GM15510 (cell line): ENCODE measurements around the gene STON2.
A peak's percentile ranks its signal among the peaks of the same experiment; 100 is the strongest.

Experiments
- POLR2A ChIP-seq: IDR thresholded peaks from 3 replicates; pipeline ENCODE4 v1.6.1; 2011; ENCODE audit warnings: borderline replicate concordance; ENCODE audit not compliant: insufficient read length; ENCODE audit errors: extremely low read depth

STON2 gene

GRCh38 chr14:81221579-81222102 lies 178.5 kb downstream of the STON2 start:
- TF ChIP-seq POLR2A, result no peak

- TF ChIP-seq POLR2A, result peak; percentile 99
Measured at GRCh38 chr14:81220830-81221578, 179.1 kb downstream of the STON2 start, which contains the start of gene GTF2A1. GTF2A1 (minus strand) TSS chr14:81220959; CDS start chr14:81220518, 441 bp downstream.

- TF ChIP-seq POLR2A, result no peak
Measured at GRCh38 chr14:81220580-81220829, 179.6 kb downstream of the STON2 start.

GRCh38 chr14:81219759-81220579 lies 180.2 kb downstream of the STON2 start:
- TF ChIP-seq POLR2A, result no peak

- peak; percentile 97 for TF ChIP-seq POLR2A
Measured at GRCh38 chr14:81219210-81219758, 180.8 kb downstream of the STON2 start.

- TF ChIP-seq POLR2A, result no peak
Measured at GRCh38 chr14:81211844-81212243, 188.3 kb downstream of the STON2 start.
